Mesendoderm (in vitro differentiated cells): ENCODE measurements around the gene MACC1.
"Not testable (repeated sequence)": the region's sequence is repeated elsewhere in the genome, so short reads cannot be mapped to it uniquely, and the experiment has no call there.

Source experiments
- DNase-seq: peaks from one replicate; pipeline ENCODE4 v3.0.0; 2013
- H2AK5ac ChIP-seq: 2 replicates; pipeline ENCODE4 v1.6.1; 2013; ENCODE audit warnings: low read length, inconsistent platforms
- H2BK120ac ChIP-seq: 2 replicates; pipeline ENCODE4 v1.6.1; 2013; ENCODE audit warnings: low read depth, mild to moderate bottlenecking, low read length, moderate library complexity, mixed read lengths
- H2BK15ac ChIP-seq: replicated peaks from 2 replicates; pipeline ENCODE4 v1.6.1; 2013; ENCODE audit warnings: low read depth, mild to moderate bottlenecking, moderate library complexity
- H2BK5ac ChIP-seq: 2 replicates; pipeline ENCODE4 v1.6.1; 2013; ENCODE audit warnings: low read length, inconsistent platforms
- H3K18ac ChIP-seq: 2 replicates; pipeline ENCODE4 v1.6.1; 2013; ENCODE audit warnings: mild to moderate bottlenecking, low read length, mixed read lengths
- H3K23ac ChIP-seq: one replicate; pipeline ENCODE4 v1.6.1; 2013; ENCODE audit warnings: low read length
- H3K27ac ChIP-seq: 2 replicates; pipeline ENCODE4 v1.5.1; 2013; ENCODE audit warnings: low read depth, mild to moderate bottlenecking, inconsistent platforms, low read length, moderate library complexity
- H3K27me3 ChIP-seq: 2 replicates; pipeline ENCODE4 v1.6.1; 2013; ENCODE audit warnings: low read length, control low read depth, mild to moderate bottlenecking, inconsistent platforms; ENCODE audit not compliant: insufficient read depth, poor library complexity
- H3K36me3 ChIP-seq: 2 replicates; pipeline ENCODE4 v1.6.1; 2013; ENCODE audit warnings: low read length, inconsistent platforms; ENCODE audit not compliant: control insufficient read depth, insufficient read depth
- H3K4ac ChIP-seq: one replicate; pipeline ENCODE4 v1.6.1; 2013; ENCODE audit warnings: low read depth, mild to moderate bottlenecking, low read length, moderate library complexity
- H3K4me1 ChIP-seq: 2 replicates; pipeline ENCODE4 v1.6.1; 2013; ENCODE audit warnings: low read depth, low read length, inconsistent platforms; ENCODE audit not compliant: control insufficient read depth
- H3K4me2 ChIP-seq: 2 replicates; pipeline ENCODE4 v1.6.1; 2013; ENCODE audit warnings: low read length
- H3K4me3 ChIP-seq: 2 replicates; pipeline ENCODE4 v1.5.1; 2013; ENCODE audit warnings: mild to moderate bottlenecking, low read length
- H3K56ac ChIP-seq: one replicate; pipeline ENCODE4 v1.6.1; 2013; ENCODE audit warnings: low read length
- H3K79me1 ChIP-seq: 2 replicates; pipeline ENCODE4 v1.6.1; 2013; ENCODE audit warnings: low read length, inconsistent platforms
- H3K79me2 ChIP-seq: 2 replicates; pipeline ENCODE4 v1.6.1; 2013; ENCODE audit warnings: mild to moderate bottlenecking, low read length; ENCODE audit not compliant: control insufficient read depth, insufficient read depth
- H3K9ac ChIP-seq: 2 replicates; pipeline ENCODE4 v1.6.1; 2013; ENCODE audit warnings: low read length, inconsistent platforms
- H4K5ac ChIP-seq: one replicate; pipeline ENCODE4 v1.6.1; 2013; ENCODE audit warnings: low read length
- H4K8ac ChIP-seq: one replicate; pipeline ENCODE4 v1.6.1; 2013; ENCODE audit warnings: low read depth, mild to moderate bottlenecking, control low read depth, low read length, moderate library complexity
- WGBS: extraction: QIAGEN DNeasy Blood & Tissue Kit; methylation state at CpG from one replicate; pipeline ENCODE4 v1.1.7; 2013; ENCODE audit warnings: low lambda C conversion rate, missing lambda C conversion rate; ENCODE audit not compliant: insufficient coverage; ENCODE audit errors: extremely low coverage; 5-methylcytosine and 5-hydroxymethylcytosine counted together

Gene MACC1

GRCh38 chr7:20128001-20128400, 89.2 kb downstream of the MACC1 start:
- Histone ChIP-seq H3K56ac (no peak overlapping the region), H3K79me1 (no peaks in the 10 kb centered on the region), H3K4me1 (peaks cover 7% of the 10 kb centered on the region), H2AK5ac (no peak overlapping the region), H4K5ac (no peak overlapping the region), H4K8ac (no peak overlapping the region), H3K4ac (no peak overlapping the region), H3K27ac (no peak overlapping the region), H3K18ac (peak overlapping the region; percentile 94), H2BK15ac (no peak overlapping the region), H3K4me3 (no peak overlapping the region), H3K4me2 (no peak overlapping the region), H3K9ac (no peak overlapping the region), H2BK5ac (no peak overlapping the region), H3K79me2 (no peaks in the 10 kb centered on the region), H3K27me3 (no peaks in the 10 kb centered on the region), H3K36me3 (no peaks in the 10 kb centered on the region), H3K23ac (no peak overlapping the region), H2BK120ac (no peak overlapping the region)
- WGBS = no CpG with 5 or more reads among the region's 2 CpGs
- no peak for DNase-seq

- H3K4me2 ChIP-seq, H3K36me3 ChIP-seq, H3K18ac ChIP-seq, H3K4me1 ChIP-seq, H3K4ac ChIP-seq, H2BK120ac ChIP-seq, H2AK5ac ChIP-seq, H2BK5ac ChIP-seq, H3K79me1 ChIP-seq, H3K27me3 ChIP-seq, H3K23ac ChIP-seq, H3K4me3 ChIP-seq, H3K56ac ChIP-seq, H3K79me2 ChIP-seq, H2BK15ac ChIP-seq, H3K9ac ChIP-seq, H4K5ac ChIP-seq, H4K8ac ChIP-seq: not testable (repeated sequence)
- WGBS = no CpG with 5 or more reads among the region's 4 CpGs
- DNase-seq = peak; percentile 87
- peak overlapping the region; percentile 94 for H3K27ac ChIP-seq
Observed at GRCh38 chr7:20126060-20126459, 91.1 kb downstream of the MACC1 start.

- H3K56ac ChIP-seq = peak overlapping the region; percentile 88
- H3K9ac ChIP-seq = peak overlapping the region; percentile 64
- H2BK5ac ChIP-seq = peak overlapping the region; percentile 81
- peak overlapping the region; percentile 99 for H3K18ac ChIP-seq
- not testable (repeated sequence) for H2BK15ac ChIP-seq, H3K79me1 ChIP-seq, H3K27me3 ChIP-seq, H3K4me1 ChIP-seq, H4K5ac ChIP-seq, H3K23ac ChIP-seq, H3K79me2 ChIP-seq, H3K4me2 ChIP-seq, H3K36me3 ChIP-seq, H2AK5ac ChIP-seq, H3K4me3 ChIP-seq
- H3K27ac ChIP-seq = peak overlapping the region; percentile 97
- no CpG with 5 or more reads among the region's 6 CpGs for WGBS
- peak overlapping the region; percentile 88 for H2BK120ac ChIP-seq
- H4K8ac ChIP-seq = peak overlapping the region; percentile 28
- H3K4ac ChIP-seq = peak overlapping the region; percentile 96
- DNase-seq = peak; percentile 72
Observed at GRCh38 chr7:20124087-20124486, 93.1 kb downstream of the MACC1 start.

GRCh38 chr7:20122653-20123316, 94.4 kb downstream of the MACC1 start:
- peak overlapping the region; percentile 98 for H2BK120ac ChIP-seq
- not testable (repeated sequence) for H4K8ac ChIP-seq, H3K23ac ChIP-seq, H3K27me3 ChIP-seq, H4K5ac ChIP-seq, H2BK15ac ChIP-seq, H3K4me3 ChIP-seq, H3K79me1 ChIP-seq, H2AK5ac ChIP-seq, H3K79me2 ChIP-seq, H3K4me2 ChIP-seq, H3K36me3 ChIP-seq, H3K4me1 ChIP-seq
- peak overlapping the region; percentile 95 for H3K56ac ChIP-seq
- H3K4ac ChIP-seq = peak overlapping the region; percentile 97
- DNase-seq = peak; percentile 47
- peak overlapping the region; percentile 91 for H3K9ac ChIP-seq
- peak overlapping the region; percentile 60 for H2BK5ac ChIP-seq
- no CpG with 5 or more reads among the region's 16 CpGs for WGBS
- peak overlapping the region; percentile 98 for H3K18ac ChIP-seq
- H3K27ac ChIP-seq = peak overlapping the region; percentile 97

- Histone ChIP-seq H3K23ac (no peak overlapping the region), H3K79me2 (peaks cover 7% of the 10 kb centered on the region), H3K36me3 (no peaks in the 10 kb centered on the region), H2BK5ac (peak overlapping the region; percentile 92), H3K56ac (peak overlapping the region; percentile 95), H3K4me1 (peaks cover 13% of the 10 kb centered on the region), H3K79me1 (peaks cover 3% of the 10 kb centered on the region), H3K27ac (peak overlapping the region; percentile 97), H3K4me2 (peak overlapping the region; percentile 41), H4K8ac (no peak overlapping the region), H3K27me3 (no peaks in the 10 kb centered on the region), H3K4me3 (peak overlapping the region; percentile 53), H2BK15ac (no peak overlapping the region), H3K9ac (peak overlapping the region; percentile 91), H3K18ac (peak overlapping the region; percentile 98), H4K5ac (no peak overlapping the region), H2BK120ac (no peak overlapping the region), H2AK5ac (no peak overlapping the region), H3K4ac (peak overlapping the region; percentile 99)
- no CpG with 5 or more reads among the region's 6 CpGs for WGBS
- peak; percentile 80 for DNase-seq
Observed at GRCh38 chr7:20122073-20122472, 95.1 kb downstream of the MACC1 start.

- Histone ChIP-seq H3K4ac (peak overlapping the region; percentile 99), H3K23ac (peak overlapping the region; percentile 29), H3K27me3 (no peaks in the 10 kb centered on the region), H3K79me2 (peaks cover 7% of the 10 kb centered on the region), H3K4me1 (peaks cover 9% of the 10 kb centered on the region), H3K56ac (peak overlapping the region; percentile 95), H2AK5ac (peak overlapping the region; percentile 14), H2BK15ac (no peak overlapping the region), H3K9ac (peak overlapping the region; percentile 91), H4K8ac (no peak overlapping the region), H3K18ac (peak overlapping the region; percentile 92), H3K4me3 (peak overlapping the region; percentile 53), H2BK120ac (peak overlapping the region; percentile 94), H4K5ac (peak overlapping the region; percentile 74), H3K4me2 (peak overlapping the region; percentile 40), H3K79me1 (peaks cover 3% of the 10 kb centered on the region), H2BK5ac (peak overlapping the region; percentile 92), H3K36me3 (no peaks in the 10 kb centered on the region), H3K27ac (peak overlapping the region; percentile 97)
- no CpG with 5 or more reads among the region's 8 CpGs for WGBS
- DNase-seq = no peak
Observed at GRCh38 chr7:20121404-20121803, 95.8 kb downstream of the MACC1 start.
